Psoas muscle (tissue), 8 donors: ENCODE data around the gene MOSPD3. TPM values are rescaled to one million over a fixed set of nuclear protein-coding genes. Genes with fewer than 3 reads are reported as not detected.

Experiments used
- ATAC-seq, 4 donors: fragments of 200-7000 bp; cut with Tn5 transposase; one replicate each; pipeline ENCODE4 v1.9.1; 2020; ENCODE audit warnings: moderate library complexity in 3 of 4, mild to moderate bottlenecking in 2 of 4
- DNase-seq, 2 donors: peaks; one replicate each; pipeline ENCODE4 v3.0.0-alpha.2; 2020
- H3K27ac ChIP-seq: fragments of 200-600 bp; one replicate; pipeline ENCODE4 v1.8.0; 2022
- H3K27me3 ChIP-seq, 3 donors: fragments of 200-600 bp in 1 of 3; one replicate each; pipeline versions ENCODE4 v1.6.1 to v1.8.0; 2013 to 2022; ENCODE audit warnings: low read length in 2 of 3, mild to moderate bottlenecking in 2 of 3, moderate library complexity in 1 of 3; ENCODE audit not compliant: insufficient read depth in 3 of 3
- H3K36me3 ChIP-seq, 2 donors: fragments of 200-600 bp in 1 of 2; one replicate each; pipeline versions ENCODE4 v1.6.1 to v1.8.0; 2013 to 2022; ENCODE audit warnings: low read depth in 1 of 2, mild to moderate bottlenecking in 1 of 2, moderate library complexity in 1 of 2; ENCODE audit not compliant: insufficient read depth in 1 of 2
- H3K4me1 ChIP-seq: fragments of 200-600 bp; one replicate; pipeline ENCODE4 v1.8.0; 2022
- H3K4me3 ChIP-seq: fragments of 200-600 bp; one replicate; pipeline ENCODE4 v1.8.0; 2022; ENCODE audit warnings: mild to moderate bottlenecking
- H3K9me3 ChIP-seq: fragments of 200-600 bp; one replicate; pipeline ENCODE4 v1.8.0; 2022
- WGBS, 3 donors: extraction: QIAGEN DNeasy Blood & Tissue Kit; methylation state at CpG; one replicate each; pipeline versions ENCODE4 v1.1.6 to v1.1.7; 2013; 5-methylcytosine and 5-hydroxymethylcytosine counted together
- intact Hi-C, 2 donors: fragments of 100-400 bp; cut with DNase I; formaldehyde crosslinking; loops; one replicate each; pipeline versions ENCODE4 v1.11.0 to v1.14.2; 2022
- polyA plus RNA-seq, 3 donors: library from polyadenylated mRNA; stranded (reverse); fragments of 200-250 nt; gene quantifications; one replicate each; pipeline ENCODE4 v1.2.3, GENCODE V29; 2013
- total RNA-seq, 4 donors: library from RNA; stranded (reverse); fragmentation: NEBNext Ultra II Directional in 2 of 4; extraction: Animal tissue kit (Norgen Biotek cat#: 25700) in 2 of 4; gene quantifications; one replicate each; pipeline versions ENCODE4 v1.2.1 to v1.2.4, GENCODE V29; 2021 to 2023
- TF ChIP-seq, protein P1 (sequence below): fragments of 200-600 bp; IDR thresholded peaks from one replicate; pipeline ENCODE4 v1.8.0; 2022; ENCODE audit warnings: antibody characterized with exemption
- donor health status: healthy with polysubstance abuse.
- donor health status: DM: no; HTN: no; CAD: no; lungs with moderate emphysema.
- donor health status: Bipolar disorder and iron deficiency.
- donor health status: healthy.
- donor health status: DM: yes; HTN: yes; CAD: no.
- donor health status: DM: no; HTN: no; CAD: no.
- donor health status: DM: no; HTN: no; CAD: no.
- donor health status: DM: yes; HTN: yes; CAD: no.

The MOSPD3 gene
- total and polyA plus RNA-seq, 7 donors, result 6.2 to 11.3 (median 7.0) TPM

DNA sequence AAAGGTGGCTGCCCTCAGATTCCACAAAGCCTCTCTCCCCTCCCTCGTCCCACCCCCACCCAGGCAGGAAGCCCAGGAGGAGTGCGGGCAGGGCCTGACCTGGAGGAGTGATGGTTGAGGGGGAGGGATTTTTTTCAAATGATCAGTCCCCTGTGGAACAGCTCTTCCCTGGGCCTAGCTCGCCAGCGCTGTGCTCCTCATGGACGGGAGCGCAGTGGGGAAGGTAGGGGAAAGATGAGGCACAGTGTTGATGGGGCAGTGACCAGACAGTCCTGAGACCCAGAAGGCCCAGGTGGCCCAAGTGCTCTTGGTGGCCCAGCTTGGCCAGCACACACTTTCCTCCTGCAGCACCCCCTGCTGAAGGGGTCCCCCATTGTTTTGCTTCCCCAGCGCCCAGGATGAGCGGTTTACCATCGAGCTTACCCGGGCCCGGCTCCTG lies 47.2 kb upstream of the MOSPD3 start:
- H3K27me3 ChIP-seq, result peaks cover 0 to 4% (median 2%) of the 10 kb centered on the region in 3 donors
- TF ChIP-seq, protein P1, sequence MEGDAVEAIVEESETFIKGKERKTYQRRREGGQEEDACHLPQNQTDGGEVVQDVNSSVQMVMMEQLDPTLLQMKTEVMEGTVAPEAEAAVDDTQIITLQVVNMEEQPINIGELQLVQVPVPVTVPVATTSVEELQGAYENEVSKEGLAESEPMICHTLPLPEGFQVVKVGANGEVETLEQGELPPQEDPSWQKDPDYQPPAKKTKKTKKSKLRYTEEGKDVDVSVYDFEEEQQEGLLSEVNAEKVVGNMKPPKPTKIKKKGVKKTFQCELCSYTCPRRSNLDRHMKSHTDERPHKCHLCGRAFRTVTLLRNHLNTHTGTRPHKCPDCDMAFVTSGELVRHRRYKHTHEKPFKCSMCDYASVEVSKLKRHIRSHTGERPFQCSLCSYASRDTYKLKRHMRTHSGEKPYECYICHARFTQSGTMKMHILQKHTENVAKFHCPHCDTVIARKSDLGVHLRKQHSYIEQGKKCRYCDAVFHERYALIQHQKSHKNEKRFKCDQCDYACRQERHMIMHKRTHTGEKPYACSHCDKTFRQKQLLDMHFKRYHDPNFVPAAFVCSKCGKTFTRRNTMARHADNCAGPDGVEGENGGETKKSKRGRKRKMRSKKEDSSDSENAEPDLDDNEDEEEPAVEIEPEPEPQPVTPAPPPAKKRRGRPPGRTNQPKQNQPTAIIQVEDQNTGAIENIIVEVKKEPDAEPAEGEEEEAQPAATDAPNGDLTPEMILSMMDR, result no peak
- H3K4me3 ChIP-seq, result no peak overlapping the region
- intact Hi-C loops, result loop anchor here in 1 of 2 donors (2.0 kb wide), 1 partner anchor 126 kb away; no protein-coding TSS in a partner anchor
- DNase-seq, result no peak
- H3K36me3 ChIP-seq, result no peaks in the 10 kb centered on the region
- 94 to 96% (median 94%) methylated on average over 11 of the region's 11 CpGs for WGBS, 3 donors
- no peaks in the 10 kb centered on the region for H3K4me1 ChIP-seq
- H3K27ac ChIP-seq, result no peak overlapping the region
- no peaks in the 10 kb centered on the region for H3K9me3 ChIP-seq
- ATAC-seq, result no peak

DNA sequence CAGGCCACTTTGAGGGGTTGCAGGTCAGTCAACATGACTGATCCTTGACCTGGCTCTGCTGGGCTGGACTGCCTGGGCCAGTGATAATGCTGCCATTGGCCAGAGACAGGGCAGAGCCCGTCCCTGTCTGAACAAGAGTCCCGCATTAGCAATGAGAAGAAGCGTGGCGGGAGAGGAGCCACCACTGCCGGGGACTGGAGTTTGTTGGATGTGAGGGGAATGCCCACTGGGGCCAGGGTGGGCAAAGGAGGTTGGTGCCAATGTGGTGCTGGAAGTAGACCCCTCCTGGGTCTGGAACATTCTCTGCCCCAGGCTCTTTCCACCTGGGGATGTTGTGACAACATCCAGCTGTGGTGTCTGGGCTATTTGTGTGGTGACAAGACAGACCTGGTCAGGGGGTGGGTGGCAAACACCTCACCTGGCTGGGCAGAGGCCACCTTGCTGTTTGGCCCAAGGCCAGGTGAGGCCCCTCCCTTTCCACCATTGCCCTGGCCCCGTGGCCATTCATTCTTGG lies 46.3 kb upstream of the MOSPD3 start:
- H3K4me1 ChIP-seq, result no peaks in the 10 kb centered on the region
- H3K27ac ChIP-seq, result no peak overlapping the region
- H3K36me3 ChIP-seq, result no peaks in the 10 kb centered on the region
- DNase-seq, result no peak
- no peaks in the 10 kb centered on the region for H3K9me3 ChIP-seq
- TF ChIP-seq, protein P1, result no peak
- ATAC-seq, result no peak
- peaks cover 0 to 10% (median 5%) of the 10 kb centered on the region in 3 donors for H3K27me3 ChIP-seq
- intact Hi-C loops, result no loop called here
- 80 to 90% (median 83%) methylated on average over 6 of the region's 6 CpGs for WGBS, 3 donors
- H3K4me3 ChIP-seq, result no peak overlapping the region

DNA sequence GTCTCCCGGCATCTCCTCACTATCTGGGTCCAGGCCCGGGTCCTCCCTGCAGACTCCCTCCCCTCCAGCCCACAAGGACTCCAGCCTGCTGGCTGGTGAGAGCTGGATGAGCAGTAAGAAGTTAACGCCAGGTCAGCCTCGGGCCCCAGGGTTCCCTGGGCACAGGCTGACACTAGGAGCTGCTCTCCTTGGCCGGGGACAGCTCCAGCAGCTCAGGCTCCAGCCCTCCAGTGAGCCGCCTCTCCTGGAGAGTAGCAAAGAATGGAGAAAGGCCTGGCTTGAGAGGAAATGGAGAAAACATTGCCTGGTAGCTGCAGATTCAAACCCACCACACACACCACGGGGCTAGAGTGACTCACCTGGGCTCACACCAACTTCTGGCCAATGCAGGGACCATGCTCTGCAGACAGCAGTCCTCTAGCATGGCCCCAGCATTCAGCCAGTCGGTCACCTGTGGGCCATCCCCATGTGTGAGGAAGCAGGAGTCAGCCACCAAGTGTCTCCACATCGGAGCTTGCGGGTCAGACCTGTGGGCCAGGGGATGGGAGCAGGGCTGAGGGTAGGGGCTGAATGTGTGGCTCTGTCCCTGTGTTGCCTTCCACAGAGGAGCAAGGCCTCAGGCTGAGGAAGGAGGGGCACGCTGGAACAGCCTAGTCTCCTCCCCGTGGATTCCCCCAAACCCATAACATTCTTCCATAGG lies 45.2 kb upstream of the MOSPD3 start:
- TF ChIP-seq, protein P1, result no peak
- ATAC-seq, result no peak
- Histone ChIP-seq H3K27ac (no peak overlapping the region), H3K36me3 (no peaks in the 10 kb centered on the region), H3K4me1 (no peaks in the 10 kb centered on the region), H3K9me3 (no peaks in the 10 kb centered on the region), H3K27me3 (peaks cover 0 to 19% (median 5%) of the 10 kb centered on the region in 3 donors), H3K4me3 (no peak overlapping the region)
- DNase-seq, result no peak
- WGBS, 3 donors, result 59 to 72% (median 62%) methylated on average over 12 of the region's 12 CpGs
- intact Hi-C loops, result no loop called here

DNA sequence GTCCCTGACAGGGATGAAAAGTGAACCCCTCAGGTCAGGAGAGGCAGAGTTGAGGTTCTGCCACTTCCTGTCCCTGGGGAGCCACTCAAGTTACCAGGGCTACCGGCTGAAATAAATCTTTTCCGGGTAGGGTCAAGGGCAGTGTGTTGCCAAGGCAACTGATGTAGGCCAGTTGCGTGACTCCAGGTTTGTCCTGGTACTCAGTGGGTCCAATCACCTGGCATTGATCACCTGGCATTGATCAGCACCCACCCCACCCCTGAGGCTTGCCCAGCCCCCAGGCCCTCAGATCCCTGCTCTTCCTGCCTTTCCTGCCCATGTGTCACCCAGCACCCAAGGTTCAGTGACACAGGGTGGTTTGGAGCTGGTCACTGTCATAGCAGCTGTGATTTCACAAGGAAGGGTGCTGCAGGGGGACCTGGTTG lies 44.6 kb upstream of the MOSPD3 start:
- intact Hi-C loops, result no loop called here
- peaks cover 0 to 5% of the 10 kb centered on the region in 2 donors for H3K36me3 ChIP-seq
- no peak for ATAC-seq
- peaks cover 0 to 22% (median 5%) of the 10 kb centered on the region in 3 donors for H3K27me3 ChIP-seq
- H3K27ac ChIP-seq, result no peak overlapping the region
- no peaks in the 10 kb centered on the region for H3K4me1 ChIP-seq
- no peak overlapping the region for H3K4me3 ChIP-seq
- no peaks in the 10 kb centered on the region for H3K9me3 ChIP-seq
- WGBS, 3 donors, result 34 to 37% (median 36%) methylated on average over 3 of the region's 3 CpGs
- TF ChIP-seq, protein P1, result no peak
- DNase-seq, result no peak
